ENCODE measurements around the gene BRINP2.

Gene BRINP2, protein sequence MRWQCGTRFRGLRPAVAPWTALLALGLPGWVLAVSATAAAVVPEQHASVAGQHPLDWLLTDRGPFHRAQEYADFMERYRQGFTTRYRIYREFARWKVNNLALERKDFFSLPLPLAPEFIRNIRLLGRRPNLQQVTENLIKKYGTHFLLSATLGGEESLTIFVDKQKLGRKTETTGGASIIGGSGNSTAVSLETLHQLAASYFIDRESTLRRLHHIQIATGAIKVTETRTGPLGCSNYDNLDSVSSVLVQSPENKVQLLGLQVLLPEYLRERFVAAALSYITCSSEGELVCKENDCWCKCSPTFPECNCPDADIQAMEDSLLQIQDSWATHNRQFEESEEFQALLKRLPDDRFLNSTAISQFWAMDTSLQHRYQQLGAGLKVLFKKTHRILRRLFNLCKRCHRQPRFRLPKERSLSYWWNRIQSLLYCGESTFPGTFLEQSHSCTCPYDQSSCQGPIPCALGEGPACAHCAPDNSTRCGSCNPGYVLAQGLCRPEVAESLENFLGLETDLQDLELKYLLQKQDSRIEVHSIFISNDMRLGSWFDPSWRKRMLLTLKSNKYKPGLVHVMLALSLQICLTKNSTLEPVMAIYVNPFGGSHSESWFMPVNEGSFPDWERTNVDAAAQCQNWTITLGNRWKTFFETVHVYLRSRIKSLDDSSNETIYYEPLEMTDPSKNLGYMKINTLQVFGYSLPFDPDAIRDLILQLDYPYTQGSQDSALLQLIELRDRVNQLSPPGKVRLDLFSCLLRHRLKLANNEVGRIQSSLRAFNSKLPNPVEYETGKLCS
- long read RNA-seq = 0 reads

DNA sequence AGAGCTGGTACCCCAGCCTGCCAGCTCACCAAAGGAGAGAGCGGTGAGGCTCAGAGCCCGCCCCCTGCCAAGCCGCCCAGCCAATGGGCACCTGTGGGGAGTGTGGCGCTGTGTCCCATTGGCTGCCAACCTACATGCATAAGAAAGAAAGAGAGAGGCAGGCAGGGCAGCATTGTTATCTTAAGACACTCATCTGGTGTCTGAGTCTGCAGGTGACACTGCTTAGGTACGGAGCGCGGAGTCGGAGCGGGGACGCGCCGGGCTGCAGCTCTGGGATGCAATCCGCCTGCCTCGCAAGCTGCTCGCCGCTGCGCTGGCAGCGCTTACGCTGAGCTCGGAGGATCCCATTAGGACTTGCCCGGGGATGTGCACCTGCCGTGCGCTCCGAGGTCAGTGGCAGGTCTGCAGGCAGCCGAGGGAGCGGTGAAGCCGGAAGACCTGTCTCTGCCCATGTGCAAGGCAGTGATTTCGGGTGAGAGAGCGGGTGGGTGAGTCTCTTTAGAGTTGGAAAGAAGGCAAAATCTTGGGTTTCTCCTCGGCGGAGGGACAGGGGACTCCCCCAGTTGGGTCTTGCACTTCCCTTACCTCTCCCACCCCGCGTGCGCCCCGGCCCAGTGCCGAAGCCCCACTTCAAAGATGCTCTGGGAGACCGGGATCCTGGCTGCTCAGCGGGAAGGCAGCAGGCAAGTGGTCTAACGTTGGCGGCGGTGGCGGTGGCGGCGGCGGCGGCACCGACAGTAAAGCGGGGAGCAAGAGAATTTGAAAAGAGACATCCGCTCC is at the start of gene BRINP2:
TSS of gene BRINP2 (plus strand) at position 203 of the 780 bp plus-strand sequence. CDS start 58,919 bp downstream, outside the sequence.
- no peak for TF ChIP-seq SPI1 (IDR thresholded peaks at IDR 0.05; ENCODE audit: borderline replicate concordance, low read depth)
- TF ChIP-seq, protein P1, sequence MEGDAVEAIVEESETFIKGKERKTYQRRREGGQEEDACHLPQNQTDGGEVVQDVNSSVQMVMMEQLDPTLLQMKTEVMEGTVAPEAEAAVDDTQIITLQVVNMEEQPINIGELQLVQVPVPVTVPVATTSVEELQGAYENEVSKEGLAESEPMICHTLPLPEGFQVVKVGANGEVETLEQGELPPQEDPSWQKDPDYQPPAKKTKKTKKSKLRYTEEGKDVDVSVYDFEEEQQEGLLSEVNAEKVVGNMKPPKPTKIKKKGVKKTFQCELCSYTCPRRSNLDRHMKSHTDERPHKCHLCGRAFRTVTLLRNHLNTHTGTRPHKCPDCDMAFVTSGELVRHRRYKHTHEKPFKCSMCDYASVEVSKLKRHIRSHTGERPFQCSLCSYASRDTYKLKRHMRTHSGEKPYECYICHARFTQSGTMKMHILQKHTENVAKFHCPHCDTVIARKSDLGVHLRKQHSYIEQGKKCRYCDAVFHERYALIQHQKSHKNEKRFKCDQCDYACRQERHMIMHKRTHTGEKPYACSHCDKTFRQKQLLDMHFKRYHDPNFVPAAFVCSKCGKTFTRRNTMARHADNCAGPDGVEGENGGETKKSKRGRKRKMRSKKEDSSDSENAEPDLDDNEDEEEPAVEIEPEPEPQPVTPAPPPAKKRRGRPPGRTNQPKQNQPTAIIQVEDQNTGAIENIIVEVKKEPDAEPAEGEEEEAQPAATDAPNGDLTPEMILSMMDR (IDR thresholded peaks at IDR 0.05; ENCODE audit: insufficient read depth, low read length) = no peak
- TF ChIP-seq POLR2AphosphoS5 (IDR thresholded peaks at IDR 0.05; ENCODE audit: low read depth) = no peak
- TF ChIP-seq GABPA (IDR thresholded peaks at IDR 0.05; ENCODE audit: low read depth) = no peak
- TF ChIP-seq, protein P2, sequence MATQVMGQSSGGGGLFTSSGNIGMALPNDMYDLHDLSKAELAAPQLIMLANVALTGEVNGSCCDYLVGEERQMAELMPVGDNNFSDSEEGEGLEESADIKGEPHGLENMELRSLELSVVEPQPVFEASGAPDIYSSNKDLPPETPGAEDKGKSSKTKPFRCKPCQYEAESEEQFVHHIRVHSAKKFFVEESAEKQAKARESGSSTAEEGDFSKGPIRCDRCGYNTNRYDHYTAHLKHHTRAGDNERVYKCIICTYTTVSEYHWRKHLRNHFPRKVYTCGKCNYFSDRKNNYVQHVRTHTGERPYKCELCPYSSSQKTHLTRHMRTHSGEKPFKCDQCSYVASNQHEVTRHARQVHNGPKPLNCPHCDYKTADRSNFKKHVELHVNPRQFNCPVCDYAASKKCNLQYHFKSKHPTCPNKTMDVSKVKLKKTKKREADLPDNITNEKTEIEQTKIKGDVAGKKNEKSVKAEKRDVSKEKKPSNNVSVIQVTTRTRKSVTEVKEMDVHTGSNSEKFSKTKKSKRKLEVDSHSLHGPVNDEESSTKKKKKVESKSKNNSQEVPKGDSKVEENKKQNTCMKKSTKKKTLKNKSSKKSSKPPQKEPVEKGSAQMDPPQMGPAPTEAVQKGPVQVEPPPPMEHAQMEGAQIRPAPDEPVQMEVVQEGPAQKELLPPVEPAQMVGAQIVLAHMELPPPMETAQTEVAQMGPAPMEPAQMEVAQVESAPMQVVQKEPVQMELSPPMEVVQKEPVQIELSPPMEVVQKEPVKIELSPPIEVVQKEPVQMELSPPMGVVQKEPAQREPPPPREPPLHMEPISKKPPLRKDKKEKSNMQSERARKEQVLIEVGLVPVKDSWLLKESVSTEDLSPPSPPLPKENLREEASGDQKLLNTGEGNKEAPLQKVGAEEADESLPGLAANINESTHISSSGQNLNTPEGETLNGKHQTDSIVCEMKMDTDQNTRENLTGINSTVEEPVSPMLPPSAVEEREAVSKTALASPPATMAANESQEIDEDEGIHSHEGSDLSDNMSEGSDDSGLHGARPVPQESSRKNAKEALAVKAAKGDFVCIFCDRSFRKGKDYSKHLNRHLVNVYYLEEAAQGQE (IDR thresholded peaks at IDR 0.05; ENCODE audit: insufficient replicate concordance, low read depth) = no peak
- Histone ChIP-seq H3K4me3 (replicated peaks; ENCODE audit: insufficient read depth, low read length) (no peak within 1 kb of the TSS), H3K27me3 (ENCODE audit: insufficient read depth, poor library complexity, severe bottlenecking) (peaks cover 35% of the 10 kb centered on the region), H3K27ac (replicated peaks) (no peak within 1 kb of the TSS)
- DNase-seq (ENCODE audit: low read depth in 1 of 2, low spot score in 1 of 2) = no peak

DNA sequence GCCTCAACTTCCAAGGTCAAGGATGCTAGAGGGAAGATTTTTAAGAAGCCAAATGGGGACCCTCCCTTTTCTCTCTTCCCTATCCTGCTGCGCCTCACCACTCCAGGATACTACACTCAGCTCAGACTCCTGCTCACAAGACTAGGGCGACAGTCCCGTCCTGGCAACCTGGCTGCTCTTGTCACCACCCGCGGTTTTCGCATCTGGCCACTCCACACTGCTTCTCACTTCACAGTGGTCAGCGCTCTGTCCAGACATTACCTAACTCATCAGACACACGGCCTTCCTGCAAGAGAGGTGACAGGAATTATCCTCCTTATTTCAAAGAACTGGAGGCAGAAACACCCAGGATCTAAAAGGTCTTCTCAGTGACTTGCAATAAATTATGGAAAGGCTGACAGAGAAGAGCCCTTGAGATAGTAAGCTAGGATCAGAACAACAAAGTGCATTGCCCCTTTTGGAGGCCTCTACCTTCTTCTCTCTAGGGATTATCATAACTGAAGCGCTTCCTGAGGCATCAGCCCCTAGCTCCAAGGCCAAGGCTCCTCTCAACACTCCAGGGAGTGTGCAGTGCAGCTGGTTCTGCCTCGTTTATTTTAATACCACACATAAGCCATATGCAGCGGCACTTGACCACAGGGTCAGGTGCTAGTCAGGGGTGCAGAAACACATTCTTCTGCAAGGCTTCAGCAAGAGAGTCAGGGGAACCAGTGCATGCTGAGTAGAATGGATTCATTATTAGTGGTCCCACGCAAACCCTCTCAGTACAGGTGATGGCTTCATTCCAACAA is 48.1 kb upstream of the BRINP2 start:
- TF ChIP-seq POLR2AphosphoS5 (IDR thresholded peaks at IDR 0.05; ENCODE audit: low read depth) = no peak
- TF ChIP-seq, protein P2 (IDR thresholded peaks at IDR 0.05; ENCODE audit: insufficient replicate concordance, low read depth) = no peak
- no peak for DNase-seq (ENCODE audit: low read depth in 1 of 2, low spot score in 1 of 2)
- Histone ChIP-seq H3K27ac (replicated peaks) (no peak overlapping the region), H3K27me3 (ENCODE audit: insufficient read depth, poor library complexity, severe bottlenecking) (no peaks in the 10 kb centered on the region), H3K4me3 (replicated peaks; ENCODE audit: insufficient read depth, low read length) (no peak overlapping the region)

DNA sequence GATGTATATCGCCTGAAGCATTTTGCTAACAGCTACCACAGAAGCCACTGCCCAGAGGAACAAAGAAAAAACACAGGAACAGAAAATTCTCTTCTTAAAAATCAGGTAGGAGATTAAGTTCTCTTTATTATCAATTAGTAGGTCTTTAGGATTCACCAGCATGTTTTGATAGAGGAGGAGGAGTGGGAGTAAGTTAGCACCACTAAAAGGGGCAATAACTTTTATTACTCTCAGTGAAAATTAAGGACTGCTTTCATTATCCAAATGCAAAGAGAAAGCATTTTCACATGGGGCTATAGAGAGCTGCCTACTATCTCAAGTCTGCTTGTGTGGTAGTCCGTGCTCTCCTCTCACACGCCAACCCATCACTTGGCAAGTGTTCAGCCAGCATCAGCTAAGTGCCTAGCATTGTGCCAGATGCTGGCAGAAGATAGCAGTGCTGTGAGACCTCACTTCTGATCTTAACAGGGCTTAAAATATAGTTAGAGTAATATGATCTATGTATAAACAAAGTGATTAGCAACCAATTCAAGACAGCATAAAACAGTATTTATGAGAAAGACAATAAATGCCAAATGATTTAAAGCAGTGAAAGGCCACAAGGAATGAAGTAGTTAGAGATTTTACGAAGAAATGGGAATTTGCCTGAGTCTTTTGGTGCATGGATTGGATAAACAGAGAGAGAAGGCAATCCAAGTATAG is 46.0 kb upstream of the BRINP2 start:
- no peaks in the 10 kb centered on the region for H3K27me3 ChIP-seq (ENCODE audit: insufficient read depth, poor library complexity, severe bottlenecking)
- H3K4me3 ChIP-seq (replicated peaks; ENCODE audit: insufficient read depth, low read length) = no peak overlapping the region
- no peak for TF ChIP-seq SPI1 (IDR thresholded peaks at IDR 0.05; ENCODE audit: borderline replicate concordance, low read depth)
- TF ChIP-seq GABPA (IDR thresholded peaks at IDR 0.05; ENCODE audit: low read depth) = no peak
- no peak for TF ChIP-seq POLR2AphosphoS5 (IDR thresholded peaks at IDR 0.05; ENCODE audit: low read depth)
- TF ChIP-seq, protein P2 (IDR thresholded peaks at IDR 0.05; ENCODE audit: insufficient replicate concordance, low read depth) = no peak
- TF ChIP-seq, protein P1 (IDR thresholded peaks at IDR 0.05; ENCODE audit: insufficient read depth, low read length) = no peak
- H3K27ac ChIP-seq (replicated peaks) = no peak overlapping the region
- DNase-seq (ENCODE audit: low read depth in 1 of 2, low spot score in 1 of 2) = no peak

Measured in HL-60 (cell line).